ENCODE data around the gene GRID2. TPM values are rescaled to one million over a fixed set of nuclear protein-coding genes. Genes with fewer than 3 reads are reported as not detected.

The GRID2 gene
- total and polyA plus RNA-seq, 2 of the 13 experiments (the other 11 are each of a cell fraction or from before 2014, with no cell fraction given) = not detected

DNA sequence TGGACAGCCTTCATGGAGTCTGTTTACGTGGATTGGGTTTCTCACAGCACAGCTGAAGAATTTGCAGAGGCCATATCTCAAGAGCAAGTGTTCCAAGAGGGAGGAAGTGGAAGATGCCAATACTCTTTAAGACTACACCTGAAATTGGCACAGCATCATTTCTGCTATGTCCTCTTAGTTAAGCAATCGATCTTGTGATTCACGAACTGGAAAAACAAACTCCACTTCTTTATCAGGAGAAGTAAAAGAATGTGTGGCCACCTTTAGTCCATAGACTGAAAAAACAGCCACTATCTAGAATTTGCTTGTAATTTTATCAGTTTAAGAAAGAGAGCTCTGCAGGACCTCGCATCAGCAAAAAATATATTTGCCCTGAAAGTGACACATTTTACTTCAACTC is 1051.6 kb downstream of the GRID2 start:
- no peak overlapping the region for H3K4me3 ChIP-seq (replicated peaks in 1 of 3; ENCODE audit: insufficient read depth in 1 of 3, low read depth in 2 of 3, low read length in 3 of 3)
- H3K27ac ChIP-seq (ENCODE audit: extremely low read length, insufficient read depth, low read length) = no peak overlapping the region
- H3K27me3 ChIP-seq (ENCODE audit: control insufficient read depth in 1 of 2, insufficient read depth in 2 of 2, low read length in 2 of 2) = no peaks in the 10 kb centered on the region
- ATAC-seq (no peak), DNase-seq (ENCODE audit: low spot score) (no peak), FAIRE-seq (no peak)
- WGBS (ENCODE audit: low lambda C conversion rate) = 0% methylated on average over 4 of the region's 4 CpGs
- TF ChIP-seq, protein P1, sequence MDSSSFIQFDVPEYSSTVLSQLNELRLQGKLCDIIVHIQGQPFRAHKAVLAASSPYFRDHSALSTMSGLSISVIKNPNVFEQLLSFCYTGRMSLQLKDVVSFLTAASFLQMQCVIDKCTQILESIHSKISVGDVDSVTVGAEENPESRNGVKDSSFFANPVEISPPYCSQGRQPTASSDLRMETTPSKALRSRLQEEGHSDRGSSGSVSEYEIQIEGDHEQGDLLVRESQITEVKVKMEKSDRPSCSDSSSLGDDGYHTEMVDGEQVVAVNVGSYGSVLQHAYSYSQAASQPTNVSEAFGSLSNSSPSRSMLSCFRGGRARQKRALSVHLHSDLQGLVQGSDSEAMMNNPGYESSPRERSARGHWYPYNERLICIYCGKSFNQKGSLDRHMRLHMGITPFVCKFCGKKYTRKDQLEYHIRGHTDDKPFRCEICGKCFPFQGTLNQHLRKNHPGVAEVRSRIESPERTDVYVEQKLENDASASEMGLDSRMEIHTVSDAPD (CRISPR knock-in tag; IDR thresholded peaks at IDR 0.05) = no peak
- TF ChIP-seq ZNF121 (CRISPR knock-in tag; IDR thresholded peaks at IDR 0.05) = no peak
- no peak for TF ChIP-seq GATAD1 (CRISPR knock-in tag; IDR thresholded peaks at IDR 0.05)
- TF ChIP-seq ZNF556 (CRISPR knock-in tag; IDR thresholded peaks at IDR 0.05; ENCODE audit: borderline replicate concordance) = no peak
- no peak for TF ChIP-seq PCBP1 (IDR thresholded peaks at IDR 0.05; ENCODE audit: borderline replicate concordance, low read depth, low read length)
- TF ChIP-seq ZNF615 (CRISPR knock-in tag; IDR thresholded peaks at IDR 0.05; ENCODE audit: borderline replicate concordance) = no peak
- no peak for TF ChIP-seq ZNF20 (CRISPR knock-in tag; IDR thresholded peaks at IDR 0.05)
- no peak for TF ChIP-seq MBD4 (IDR thresholded peaks at IDR 0.05; ENCODE audit: borderline replicate concordance, low read length)
- TF ChIP-seq KLF12 (CRISPR knock-in tag; IDR thresholded peaks at IDR 0.05; ENCODE audit: borderline replicate concordance) = no peak
- TF ChIP-seq CC2D1A (CRISPR knock-in tag; IDR thresholded peaks at IDR 0.05) = no peak
- no peak for TF ChIP-seq ZNF367 (CRISPR knock-in tag; IDR thresholded peaks at IDR 0.05; ENCODE audit: borderline replicate concordance)
- TF ChIP-seq NCOA5 (CRISPR knock-in tag; IDR thresholded peaks at IDR 0.05) = no peak
- H3K79me2 ChIP-seq (ENCODE audit: insufficient read depth, low read length) = no peaks in the 10 kb centered on the region
- in situ Hi-C loops (cut with HindIII; ENCODE audit: extremely low pct_ligation_motif_present, low pct_unique_long_range_greater_than_20kb) (no loop called here), intact Hi-C loops (cut with micrococcal nuclease; ENCODE audit: unreplicated experiment) (no loop called here)
- no peak overlapping the region for H2AFZ ChIP-seq (ENCODE audit: low read length)
- H3K4me2 ChIP-seq (ENCODE audit: low read depth, low read length) = no peak overlapping the region
- BruUV-seq (replicated peaks) = no TSS peak
- no peaks in the 10 kb centered on the region for H3K36me3 ChIP-seq (replicated peaks in 1 of 2; ENCODE audit: control insufficient read depth in 1 of 2, insufficient read depth in 2 of 2, low read length in 2 of 2)
- no peaks in the 10 kb centered on the region for H3K4me1 ChIP-seq (ENCODE audit: insufficient read depth, low read length)
- ChIA-PET CTCF (ENCODE audit: low intra/inter-chr PET ratio, low total read pairs) (no interaction called here), POLR2A (no interaction called here)
- H3K9ac ChIP-seq (ENCODE audit: insufficient read depth, low read depth, low read length) = no peak overlapping the region
- no peaks in the 10 kb centered on the region for H3K9me3 ChIP-seq (ENCODE audit: low read length)
- H4K20me1 ChIP-seq (ENCODE audit: insufficient read depth, low read length) = no peaks in the 10 kb centered on the region

Measured in HepG2 (cell line).